Measurements from ENCODE around the gene OLIG3. TPM values are rescaled to one million over a fixed set of nuclear protein-coding genes. Genes with fewer than 3 reads are reported as not detected.
A peak's percentile ranks its signal among the peaks of the same experiment; 100 is the strongest.

Gene OLIG3
- total and polyA plus RNA-seq, 2 of the 8 experiments (the other 6 are each of a cell fraction or from before 2014, with no cell fraction given), result 0.60 to 1.3 TPM

GRCh38 chr6:137471497-137471896, 22.7 kb downstream of the OLIG3 start:
- Histone ChIP-seq H3K79me1 (ENCODE audit: low read depth, low read length) (no peaks in the 10 kb centered on the region), H3K27me3 (replicated peaks in 1 of 4; ENCODE audit: control insufficient read depth in 3 of 4, extremely low read depth in 1 of 4, insufficient read depth in 3 of 4, low read length in 3 of 4) (peaks cover 0 to 1% (median 0%) of the 10 kb centered on the region in 4 experiments; a peak in 2 of 7 replicates), H3K36me3 (ENCODE audit: control insufficient read depth in 2 of 4, insufficient read depth in 4 of 4, low read length in 3 of 4) (no peaks in the 10 kb centered on the region), H3K23ac (ENCODE audit: insufficient read length) (no peak overlapping the region), H3K4me2 (ENCODE audit: insufficient read depth in 1 of 2, low read depth in 2 of 2, low read length in 2 of 2) (no peak overlapping the region), H3K4ac (replicated peaks; ENCODE audit: insufficient read length, low read depth, low read length) (no peak overlapping the region), H3K4me1 (replicated peaks in 1 of 4; ENCODE audit: control insufficient read depth in 3 of 4, insufficient read depth in 4 of 4, low read length in 3 of 4) (peaks cover 0 to 5% (median 4%) of the 10 kb centered on the region in 4 experiments; a peak in 4 of 7 replicates), H4K5ac (ENCODE audit: insufficient read length, low read depth, low read length) (no peak overlapping the region), H2AFZ (ENCODE audit: low read length) (no peak overlapping the region), H4K91ac (replicated peaks; ENCODE audit: insufficient read length, low read length) (no peak overlapping the region), H3K79me2 (ENCODE audit: control insufficient read depth in 1 of 2, insufficient read depth in 2 of 2, low read length in 2 of 2) (no peaks in the 10 kb centered on the region), H3K56ac (replicated peaks; ENCODE audit: insufficient read length, low read depth, low read length) (no peak overlapping the region), H3K9ac (replicated peaks in 1 of 4; ENCODE audit: extremely low read depth in 1 of 4, low read depth in 3 of 4, low read length in 3 of 4) (no peak overlapping the region), H3K27ac (ENCODE audit: low read depth, low read length) (no peak overlapping the region), H3K14ac (ENCODE audit: insufficient read length) (no peak overlapping the region), H4K8ac (ENCODE audit: extremely low read depth, insufficient read depth, low read length) (peak overlapping the region; percentile 57; the same call in 1 of the 2 replicates), H4K20me1 (replicated peaks in 1 of 2; ENCODE audit: control insufficient read depth in 1 of 2, insufficient read depth in 2 of 2, low read length in 2 of 2) (no peaks in the 10 kb centered on the region), H3K18ac (ENCODE audit: extremely low read depth, low read length) (no peak overlapping the region), H3K9me3 (ENCODE audit: insufficient read depth in 2 of 2, low read depth in 1 of 2, low read length in 1 of 2) (no peaks in the 10 kb centered on the region), H2BK120ac (replicated peaks; ENCODE audit: low read depth, low read length) (no peak overlapping the region), H2BK15ac (ENCODE audit: low read length) (no peak overlapping the region), H2AK5ac (ENCODE audit: low read depth, low read length) (no peak overlapping the region), H3K23me2 (ENCODE audit: low read depth, low read length) (no peaks in the 10 kb centered on the region), H2BK20ac (ENCODE audit: low read length) (no peak overlapping the region), H2BK12ac (ENCODE audit: low read depth, low read length) (no peak overlapping the region), H3K4me3 (ENCODE audit: extremely low read depth in 1 of 4, insufficient read depth in 2 of 4, low read depth in 3 of 4, low read length in 4 of 4) (no peak overlapping the region), H2BK5ac (ENCODE audit: low read depth, low read length) (no peak overlapping the region)
- CTCF ChIA-PET (ENCODE audit: partially characterized antibody), result interaction anchor here (0.6 to 9.0 kb wide), 7 partner anchors 8 to 212 kb away, joined by 3 to 55 read pairs (median 3); no protein-coding TSS in a partner anchor
- FAIRE-seq, result no peak
- 73% methylated on average over 5 of the region's 5 CpGs; no CpG with 5 or more reads in 1 of the 2 experiments for WGBS, 2 experiments (ENCODE audit: extremely low coverage in 1 of 2, insufficient coverage in 1 of 2, insufficient read length in 1 of 2, insufficient replicate concordance in 2 of 2, low coverage in 1 of 2, low lambda C conversion rate in 2 of 2, missing lambda C conversion rate in 1 of 2)
- DNase-seq (ENCODE audit: low read depth in 1 of 2, low spot score in 2 of 2), result no peak
- POLR2A ChIA-PET (ENCODE audit: partially characterized antibody), result no interaction called here
- TF ChIP-seq POLR2A (IDR thresholded peaks at IDR 0.05; ENCODE audit: control extremely low read depth in 1 of 2, low read depth in 2 of 2, low read length in 2 of 2), result no peak
- no peak for TF ChIP-seq TBP (IDR thresholded peaks at IDR 0.05; ENCODE audit: low read depth, low read length)
- TF ChIP-seq USF2 (IDR thresholded peaks at IDR 0.05; ENCODE audit: low read length), result no peak
- TF ChIP-seq SUZ12 (IDR thresholded peaks at IDR 0.05; ENCODE audit: low read length), result no peak
- TF ChIP-seq KDM4A (IDR thresholded peaks at IDR 0.05; ENCODE audit: low read depth, low read length, severe bottlenecking), result no peak
- TF ChIP-seq ATF3 (IDR thresholded peaks at IDR 0.05; ENCODE audit: insufficient read depth, low read depth, low read length), result no peak
- TF ChIP-seq E2F6 (IDR thresholded peaks at IDR 0.05), result peak; percentile 52; the same call in 1 of the 2 replicates
- peak; percentile 76 for TF ChIP-seq MAX (IDR thresholded peaks at IDR 0.05)
- TF ChIP-seq HDAC6 (IDR thresholded peaks at IDR 0.05; ENCODE audit: low read depth, low read length), result no peak
- no peak for TF ChIP-seq CHD1 (IDR thresholded peaks at IDR 0.05; ENCODE audit: low read depth, low read length)
- no peak for TF ChIP-seq SIRT6 (IDR thresholded peaks at IDR 0.05; ENCODE audit: low read length)
- no peak for TF ChIP-seq KDM1A (IDR thresholded peaks at IDR 0.05; ENCODE audit: borderline replicate concordance, low read length)
